ENCODE results near the gene SLC39A6. TPM values are rescaled to one million over a fixed set of nuclear protein-coding genes. Genes with fewer than 3 reads are reported as not detected.
"Not testable (repeated sequence)": the region's sequence is repeated elsewhere in the genome, so short reads cannot be mapped to it uniquely, and the experiment has no call there.

SLC39A6 gene
- 10 to 100 TPM; 22.9 to 24.8 TPM for total RNA-seq

- peak; percentile 94 for DNase-seq
- Mint-ChIP-seq H3K27me3 (no peaks in the 10 kb centered on the region), H3K4me3 (peak within 1 kb of the TSS; percentile 92), H3K9me3 (no peaks in the 10 kb centered on the region), H3K27ac (peak within 1 kb of the TSS; percentile 95), H3K36me3 (ENCODE audit: low read depth) (peaks cover 34% of the 10 kb centered on the region), H3K4me1 (peaks cover 56% of the 10 kb centered on the region)
- POLR2A ChIA-PET = interaction anchor here (0.9 to 3.9 kb wide), 16 partner anchors 10 to 888 kb away, joined by 3 to 21 read pairs (median 6); partner anchors contain the start of genes INO80C, KIAA1328, RMP24 and RPRD1A
- CTCF ChIA-PET = interaction anchor here (0.7 to 2.1 kb wide), 8 partner anchors 13 to 699 kb away, joined by 3 to 6 read pairs (median 3); partner anchors contain the start of genes KIAA1328 and TPGS2
Measured at GRCh38 chr18:36129300-36130038, at the start of gene SLC39A6, which contains the start of gene ELP2. TSS of gene SLC39A6 (minus strand) at chr18:36129340. CDS start at chr18:36127007, 2,333 bp downstream. TSS of gene ELP2 (plus strand) at chr18:36129899. CDS start at chr18:36129934, 35 bp downstream.

- Mint-ChIP-seq H3K36me3 (ENCODE audit: low read depth) (peaks cover 28% of the 10 kb centered on the region), H3K4me3 (no peak overlapping the region), H3K9me3 (no peaks in the 10 kb centered on the region), H3K27me3 (no peaks in the 10 kb centered on the region), H3K4me1 (peaks cover 30% of the 10 kb centered on the region), H3K27ac (no peak overlapping the region)
- CTCF ChIA-PET = no interaction called here
- no peak for DNase-seq
- POLR2A ChIA-PET = interaction anchor here (1.3 kb wide), 1 partner anchor 49 kb away, joined by 4 read pairs; the partner anchor contains the start of gene SLC39A6
Measured at GRCh38 chr18:36177913-36178312, 48.8 kb upstream of the SLC39A6 start.

GRCh38 chr18:36176711-36177110 is 47.6 kb upstream of the SLC39A6 start:
- DNase-seq = no peak
- Mint-ChIP-seq H3K36me3 (ENCODE audit: low read depth) (peaks cover 31% of the 10 kb centered on the region), H3K9me3 (no peaks in the 10 kb centered on the region), H3K4me3 (no peak overlapping the region), H3K27me3 (no peaks in the 10 kb centered on the region), H3K4me1 (peaks cover 30% of the 10 kb centered on the region), H3K27ac (no peak overlapping the region)
- ChIA-PET CTCF (no interaction called here), POLR2A (no interaction called here)

GRCh38 chr18:36176177-36176584 is 47.0 kb upstream of the SLC39A6 start:
- no peaks in the 10 kb centered on the region for H3K9me3 Mint-ChIP-seq
- ChIA-PET POLR2A (no interaction called here), CTCF (interaction anchor here (0.8 kb wide), 1 partner anchor 9 kb away, joined by 3 read pairs; no protein-coding TSS in a partner anchor)
- no peak for DNase-seq
- H3K4me3 Mint-ChIP-seq = no peak overlapping the region
- peaks cover 31% of the 10 kb centered on the region for H3K36me3 Mint-ChIP-seq (ENCODE audit: low read depth)
- no peaks in the 10 kb centered on the region for H3K27me3 Mint-ChIP-seq
- peaks cover 30% of the 10 kb centered on the region for H3K4me1 Mint-ChIP-seq
- no peak overlapping the region for H3K27ac Mint-ChIP-seq

GRCh38 chr18:36175481-36175880 is 46.3 kb upstream of the SLC39A6 start:
- Mint-ChIP-seq H3K4me1 (peaks cover 30% of the 10 kb centered on the region), H3K36me3 (ENCODE audit: low read depth) (peaks cover 37% of the 10 kb centered on the region), H3K27ac (no peak overlapping the region), H3K9me3 (no peaks in the 10 kb centered on the region), H3K27me3 (no peaks in the 10 kb centered on the region), H3K4me3 (no peak overlapping the region)
- ChIA-PET CTCF (interaction anchor here (0.8 kb wide), 1 partner anchor 9 kb away, joined by 3 read pairs; no protein-coding TSS in a partner anchor), POLR2A (no interaction called here)
- no peak for DNase-seq

GRCh38 chr18:36169938-36170337 is 40.8 kb upstream of the SLC39A6 start:
- Mint-ChIP-seq H3K4me1 (peaks cover 5% of the 10 kb centered on the region), H3K27me3 (no peaks in the 10 kb centered on the region), H3K36me3 (ENCODE audit: low read depth) (peaks cover 38% of the 10 kb centered on the region), H3K4me3 (no peak overlapping the region), H3K9me3 (no peaks in the 10 kb centered on the region), H3K27ac (no peak overlapping the region)
- ChIA-PET POLR2A (no interaction called here), CTCF (no interaction called here)
- no peak for DNase-seq

- Mint-ChIP-seq H3K36me3 (ENCODE audit: low read depth) (peaks cover 48% of the 10 kb centered on the region), H3K27ac (peak overlapping the region; percentile 2)
- POLR2A ChIA-PET, DNase-seq, H3K27me3 Mint-ChIP-seq, H3K4me3 Mint-ChIP-seq, CTCF ChIA-PET, H3K4me1 Mint-ChIP-seq, H3K9me3 Mint-ChIP-seq: not testable (repeated sequence)
Measured at GRCh38 chr18:36168296-36168695, 39.2 kb upstream of the SLC39A6 start.

GRCh38 chr18:36167692-36168218 is 38.6 kb upstream of the SLC39A6 start:
- H3K4me3 Mint-ChIP-seq = no peak overlapping the region
- CTCF ChIA-PET = interaction anchor here (0.6 to 1.2 kb wide), 2 partner anchors 8 to 581 kb away, joined by 3 read pairs; no protein-coding TSS in a partner anchor
- DNase-seq = no peak
- no peaks in the 10 kb centered on the region for H3K9me3 Mint-ChIP-seq
- peaks cover 5% of the 10 kb centered on the region for H3K4me1 Mint-ChIP-seq
- POLR2A ChIA-PET = no interaction called here
- no peaks in the 10 kb centered on the region for H3K27me3 Mint-ChIP-seq
- peaks cover 53% of the 10 kb centered on the region for H3K36me3 Mint-ChIP-seq (ENCODE audit: low read depth)
- no peak overlapping the region for H3K27ac Mint-ChIP-seq

GRCh38 chr18:36162981-36163380 is 33.8 kb upstream of the SLC39A6 start:
- H3K4me3 Mint-ChIP-seq = no peak overlapping the region
- POLR2A ChIA-PET = no interaction called here
- no peak for DNase-seq
- H3K4me1 Mint-ChIP-seq = peaks cover 15% of the 10 kb centered on the region
- no peaks in the 10 kb centered on the region for H3K27me3 Mint-ChIP-seq
- no peak overlapping the region for H3K27ac Mint-ChIP-seq
- H3K36me3 Mint-ChIP-seq (ENCODE audit: low read depth) = peaks cover 64% of the 10 kb centered on the region
- CTCF ChIA-PET = no interaction called here
- no peaks in the 10 kb centered on the region for H3K9me3 Mint-ChIP-seq

GRCh38 chr18:36160959-36161371 is 31.8 kb upstream of the SLC39A6 start:
- Mint-ChIP-seq H3K4me1 (peaks cover 18% of the 10 kb centered on the region), H3K27ac (no peak overlapping the region), H3K27me3 (no peaks in the 10 kb centered on the region), H3K36me3 (ENCODE audit: low read depth) (peaks cover 75% of the 10 kb centered on the region), H3K4me3 (no peak overlapping the region), H3K9me3 (no peaks in the 10 kb centered on the region)
- POLR2A ChIA-PET = no interaction called here
- CTCF ChIA-PET = interaction anchor here (0.8 to 1.2 kb wide), 2 partner anchors 29 to 31 kb away, joined by 3 read pairs; partner anchors contain the start of gene ELP2
- no peak for DNase-seq

- ChIA-PET POLR2A (no interaction called here), CTCF (no interaction called here)
- H3K27ac Mint-ChIP-seq = no peak overlapping the region
- no peaks in the 10 kb centered on the region for H3K27me3 Mint-ChIP-seq
- H3K9me3 Mint-ChIP-seq = no peaks in the 10 kb centered on the region
- peaks cover 18% of the 10 kb centered on the region for H3K4me1 Mint-ChIP-seq
- H3K4me3 Mint-ChIP-seq = no peak overlapping the region
- peaks cover 68% of the 10 kb centered on the region for H3K36me3 Mint-ChIP-seq (ENCODE audit: low read depth)
- DNase-seq = no peak
Measured at GRCh38 chr18:36158266-36158867, 29.2 kb upstream of the SLC39A6 start.

GRCh38 chr18:36157441-36157840 is 28.3 kb upstream of the SLC39A6 start:
- no peak overlapping the region for H3K27ac Mint-ChIP-seq
- POLR2A ChIA-PET = no interaction called here

More at GRCh38 chr18:36157441-36157840, 28.3 kb upstream of the SLC39A6 start:
- Mint-ChIP-seq H3K4me3 (no peak overlapping the region), H3K9me3 (no peaks in the 10 kb centered on the region), H3K4me1 (peaks cover 25% of the 10 kb centered on the region), H3K27me3 (no peaks in the 10 kb centered on the region), H3K36me3 (ENCODE audit: low read depth) (peaks cover 71% of the 10 kb centered on the region)
- DNase-seq = no peak
- CTCF ChIA-PET = no interaction called here

Data from activated CD4-positive, alpha-beta memory T cell treated with anti-CD3 and anti-CD28 coated beads, Interleukin-2, amount 10 ng/mL, durations not matched to agents 7 days and 5 days (primary cell).